Measurements from ENCODE around the gene PTP4A2. TPM values are rescaled to one million over a fixed set of nuclear protein-coding genes. Genes with fewer than 3 reads are reported as not detected.

The PTP4A2 gene
- total and polyA plus RNA-seq, 2 donors (not counting 3 experiments of a cell fraction or from before 2014, with no cell fraction given) = 74.1 to 184 TPM

GRCh38 chr1:31912839-31913239, 25.3 kb downstream of the PTP4A2 start:
- Histone ChIP-seq H3K9me3 (replicated peaks; ENCODE audit: control insufficient read depth, insufficient read depth, low read length) (no peaks in the 10 kb centered on the region), H2AFZ (ENCODE audit: low read depth, low read length) (no peak overlapping the region), H3K27me3 (ENCODE audit: control insufficient read depth in 2 of 2, insufficient read depth in 2 of 2, low read length in 2 of 2) (no peaks in the 10 kb centered on the region), H3K9ac (replicated peaks; ENCODE audit: extremely low read depth, insufficient read depth, low read length) (no peak overlapping the region), H3K4me3 (replicated peaks in 1 of 3; ENCODE audit: insufficient read depth in 1 of 3, low read depth in 1 of 3, low read length in 3 of 3) (no peak overlapping the region), H4K20me1 (replicated peaks; ENCODE audit: control insufficient read depth, extremely low read depth, insufficient read depth, low read length) (peaks cover 4% of the 10 kb centered on the region), H3K9me1 (replicated peaks; ENCODE audit: control insufficient read depth, extremely low read depth, insufficient read depth, low read length) (no peaks in the 10 kb centered on the region), H3K27ac (ENCODE audit: insufficient read depth, low read depth, low read length) (no peak overlapping the region), H3K4me1 (ENCODE audit: control insufficient read depth, extremely low read depth, insufficient read depth, low read length) (no peaks in the 10 kb centered on the region), H3K4me2 (ENCODE audit: insufficient read depth, low read length) (no peak overlapping the region), H3K79me2 (ENCODE audit: control insufficient read depth, insufficient read depth, low read length) (peaks cover 62% of the 10 kb centered on the region), H3K36me3 (ENCODE audit: control insufficient read depth in 2 of 2, extremely low read depth in 1 of 2, insufficient read depth in 2 of 2, low read length in 2 of 2) (peaks cover 15 to 31% of the 10 kb centered on the region in 2 experiments)
- intact Hi-C loops (cut with micrococcal nuclease) (no loop called here), dilution Hi-C loops (cut with MboI; ENCODE audit: extremely low pct_ligation_motif_present, low sequenced_read_pairs) (no loop called here)
- POLR2A ChIA-PET = no interaction called here
- FAIRE-seq (no peak), DNase-seq (ENCODE audit: low read depth, low spot score) (no peak)
- CTCF ChIA-PET = interaction anchor here (0.7 to 3.2 kb wide), 4 partner anchors 11 to 97 kb away, joined by 3 to 20 read pairs (median 3); partner anchors contain the start of gene SPOCD1
- TF ChIP-seq MAX (IDR thresholded peaks at IDR 0.05; ENCODE audit: insufficient read depth, insufficient read length) (no peak), CTCF (IDR thresholded peaks at IDR 0.05; ENCODE audit: extremely low read depth in 1 of 2, insufficient read depth in 1 of 2, low read depth in 1 of 2, low read length in 2 of 2) (no peak), GATA2 (IDR thresholded peaks at IDR 0.05; ENCODE audit: insufficient read depth, insufficient read length, low read depth, low read length) (no peak), POLR2A (IDR thresholded peaks at IDR 0.05; ENCODE audit: low read depth, low read length) (no peak), FOS (IDR thresholded peaks at IDR 0.05; ENCODE audit: borderline replicate concordance, insufficient read depth, low read length) (no peak), POLR2AphosphoS5 (IDR thresholded peaks at IDR 0.05; ENCODE audit: insufficient read depth, low read depth, low read length) (no peak), MYC (IDR thresholded peaks at IDR 0.05; ENCODE audit: low read depth, low read length) (no peak), JUN (IDR thresholded peaks at IDR 0.05; ENCODE audit: borderline replicate concordance, insufficient read depth, insufficient read length, low read depth) (no peak), EZH2 (IDR thresholded peaks at IDR 0.05; ENCODE audit: borderline replicate concordance, low read depth, low read length, severe bottlenecking) (no peak)
- no TSS peak for BruUV-seq (replicated peaks)
